ENCODE results near the gene INKA1. TPM values are rescaled to one million over a fixed set of nuclear protein-coding genes. Genes with fewer than 3 reads are reported as not detected.

The INKA1 gene
- total RNA-seq, 1 donor from 2014 or later = not detected

DNA sequence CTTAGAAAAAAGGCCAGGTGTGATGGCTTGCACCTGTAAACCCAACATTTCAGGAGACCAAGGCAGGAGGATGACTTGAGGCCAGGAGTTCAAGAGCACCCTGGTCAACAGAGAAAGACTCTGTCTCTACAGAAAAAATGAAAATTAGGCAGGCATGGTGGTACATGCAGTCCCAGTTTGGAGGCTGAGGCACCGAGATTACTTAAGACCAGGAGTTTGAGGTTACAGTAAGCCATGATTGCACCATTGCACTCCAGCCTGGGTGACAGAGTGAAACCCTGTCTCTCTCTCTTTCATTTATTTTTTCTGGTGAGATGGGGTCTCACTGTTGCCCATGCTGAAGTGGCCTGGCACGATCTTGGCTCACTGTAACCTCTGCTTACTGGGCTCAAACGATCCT is 41.4 kb upstream of the INKA1 start:
- Mint-ChIP-seq H3K27ac (no peak overlapping the region), H3K36me3 (ENCODE audit: insufficient read depth) (peaks cover 6% of the 10 kb centered on the region), H3K9me3 (ENCODE audit: low read depth) (no peaks in the 10 kb centered on the region), H3K4me1 (ENCODE audit: low read depth) (no peaks in the 10 kb centered on the region), H3K27me3 (no peaks in the 10 kb centered on the region), H3K4me3 (ENCODE audit: low read depth) (no peak overlapping the region)
- no peak for DNase-seq (ENCODE audit: low spot score, unreplicated experiment)
- TF ChIP-seq, protein P1, sequence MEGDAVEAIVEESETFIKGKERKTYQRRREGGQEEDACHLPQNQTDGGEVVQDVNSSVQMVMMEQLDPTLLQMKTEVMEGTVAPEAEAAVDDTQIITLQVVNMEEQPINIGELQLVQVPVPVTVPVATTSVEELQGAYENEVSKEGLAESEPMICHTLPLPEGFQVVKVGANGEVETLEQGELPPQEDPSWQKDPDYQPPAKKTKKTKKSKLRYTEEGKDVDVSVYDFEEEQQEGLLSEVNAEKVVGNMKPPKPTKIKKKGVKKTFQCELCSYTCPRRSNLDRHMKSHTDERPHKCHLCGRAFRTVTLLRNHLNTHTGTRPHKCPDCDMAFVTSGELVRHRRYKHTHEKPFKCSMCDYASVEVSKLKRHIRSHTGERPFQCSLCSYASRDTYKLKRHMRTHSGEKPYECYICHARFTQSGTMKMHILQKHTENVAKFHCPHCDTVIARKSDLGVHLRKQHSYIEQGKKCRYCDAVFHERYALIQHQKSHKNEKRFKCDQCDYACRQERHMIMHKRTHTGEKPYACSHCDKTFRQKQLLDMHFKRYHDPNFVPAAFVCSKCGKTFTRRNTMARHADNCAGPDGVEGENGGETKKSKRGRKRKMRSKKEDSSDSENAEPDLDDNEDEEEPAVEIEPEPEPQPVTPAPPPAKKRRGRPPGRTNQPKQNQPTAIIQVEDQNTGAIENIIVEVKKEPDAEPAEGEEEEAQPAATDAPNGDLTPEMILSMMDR (IDR thresholded peaks at IDR 0.05; ENCODE audit: unreplicated experiment) = no peak

GRCh38 chr3:49763981-49764380 is 39.1 kb upstream of the INKA1 start:
- H3K36me3 Mint-ChIP-seq (ENCODE audit: insufficient read depth) = peaks cover 6% of the 10 kb centered on the region
- DNase-seq (ENCODE audit: low spot score, unreplicated experiment) = no peak

DNA sequence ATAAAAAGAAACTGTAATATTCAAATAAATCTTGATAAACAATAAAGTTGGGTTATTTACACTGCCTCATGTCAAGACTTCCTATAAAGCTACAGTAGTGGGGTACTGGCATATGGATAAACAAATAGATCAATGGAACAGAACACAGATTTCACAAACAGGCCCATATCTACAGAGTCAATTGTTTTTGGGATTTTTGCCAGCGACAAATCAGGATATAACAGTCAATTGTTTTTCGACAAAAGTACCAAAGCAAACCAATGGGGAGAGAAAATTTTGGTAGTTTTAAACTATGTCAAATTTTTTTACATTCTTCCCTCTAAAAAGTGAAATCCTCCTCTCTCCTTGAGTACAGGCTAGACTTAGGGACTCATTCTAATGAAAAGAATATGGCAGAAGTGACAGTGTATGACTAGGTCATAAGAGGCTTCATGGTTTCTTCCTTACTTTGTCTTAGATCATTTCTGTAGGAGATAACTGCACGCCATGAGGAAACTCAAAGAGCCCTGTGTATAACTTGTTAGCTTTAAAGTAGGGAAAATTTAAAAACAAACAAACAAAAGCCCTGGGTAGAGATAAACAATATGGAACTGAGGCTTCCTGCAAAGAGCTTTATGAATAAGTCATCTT is 33.7 kb upstream of the INKA1 start:
- TF ChIP-seq, protein P1 (IDR thresholded peaks at IDR 0.05; ENCODE audit: unreplicated experiment) = no peak
- no peak overlapping the region for H3K27ac Mint-ChIP-seq
- H3K4me3 Mint-ChIP-seq (ENCODE audit: low read depth) = no peak overlapping the region
- peaks cover 6% of the 10 kb centered on the region for H3K36me3 Mint-ChIP-seq (ENCODE audit: insufficient read depth)
- DNase-seq (ENCODE audit: low spot score, unreplicated experiment) = no peak
- no peaks in the 10 kb centered on the region for H3K27me3 Mint-ChIP-seq
- no peaks in the 10 kb centered on the region for H3K4me1 Mint-ChIP-seq (ENCODE audit: low read depth)
- no peaks in the 10 kb centered on the region for H3K9me3 Mint-ChIP-seq (ENCODE audit: low read depth)

More at GRCh38 chr3:49763981-49764380, 39.1 kb upstream of the INKA1 start:
- H3K4me1 Mint-ChIP-seq (ENCODE audit: low read depth) = no peaks in the 10 kb centered on the region
- H3K27ac Mint-ChIP-seq = no peak overlapping the region
- H3K27me3 Mint-ChIP-seq = no peaks in the 10 kb centered on the region
- TF ChIP-seq, protein P1 (IDR thresholded peaks at IDR 0.05; ENCODE audit: unreplicated experiment) = no peak
- no peaks in the 10 kb centered on the region for H3K9me3 Mint-ChIP-seq (ENCODE audit: low read depth)
- H3K4me3 Mint-ChIP-seq (ENCODE audit: low read depth) = no peak overlapping the region

DNA sequence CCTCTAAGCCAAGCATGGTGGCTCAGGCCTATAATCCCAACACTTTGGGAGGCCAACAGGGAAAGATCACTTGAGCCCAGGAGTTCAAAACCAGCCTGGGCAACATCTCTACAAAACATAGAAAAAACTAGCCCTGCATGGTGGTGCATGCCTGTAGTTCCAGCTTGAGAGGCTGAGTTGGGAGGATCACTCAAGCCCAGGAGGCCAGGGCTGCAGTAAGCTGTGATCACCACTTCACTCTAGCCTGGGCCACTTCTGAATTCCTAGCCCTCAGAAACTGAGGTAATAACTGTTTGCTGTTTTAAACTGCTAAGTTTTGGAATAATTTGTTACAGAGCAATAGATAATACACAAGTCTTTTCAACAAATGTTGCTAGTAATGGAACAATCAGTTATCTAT is 33.1 kb upstream of the INKA1 start:
- no peaks in the 10 kb centered on the region for H3K9me3 Mint-ChIP-seq (ENCODE audit: low read depth)
- no peaks in the 10 kb centered on the region for H3K27me3 Mint-ChIP-seq
- H3K27ac Mint-ChIP-seq = no peak overlapping the region
- no peaks in the 10 kb centered on the region for H3K4me1 Mint-ChIP-seq (ENCODE audit: low read depth)
- peaks cover 4% of the 10 kb centered on the region for H3K36me3 Mint-ChIP-seq (ENCODE audit: insufficient read depth)
- H3K4me3 Mint-ChIP-seq (ENCODE audit: low read depth) = no peak overlapping the region
- TF ChIP-seq, protein P1 (IDR thresholded peaks at IDR 0.05; ENCODE audit: unreplicated experiment) = no peak
- DNase-seq (ENCODE audit: low spot score, unreplicated experiment) = no peak

- H3K4me3 Mint-ChIP-seq (ENCODE audit: low read depth) = no peak overlapping the region
- no peak for DNase-seq (ENCODE audit: low spot score, unreplicated experiment)
- H3K9me3 Mint-ChIP-seq (ENCODE audit: low read depth) = no peaks in the 10 kb centered on the region
- H3K27ac Mint-ChIP-seq = no peak overlapping the region
- no peaks in the 10 kb centered on the region for H3K4me1 Mint-ChIP-seq (ENCODE audit: low read depth)
- TF ChIP-seq, protein P1 (IDR thresholded peaks at IDR 0.05; ENCODE audit: unreplicated experiment) = no peak
- peaks cover 2% of the 10 kb centered on the region for H3K36me3 Mint-ChIP-seq (ENCODE audit: insufficient read depth)
- no peaks in the 10 kb centered on the region for H3K27me3 Mint-ChIP-seq
Measured at GRCh38 chr3:49771340-49771938, 31.6 kb upstream of the INKA1 start.

All from progenitor cell of endocrine pancreas (in vitro differentiated cells).